Right lobe of liver (tissue), 6 donors: ENCODE data around the gene PRKAA1. TPM values are rescaled to one million over a fixed set of nuclear protein-coding genes. Genes with fewer than 3 reads are reported as not detected.
A peak's percentile ranks its signal among the peaks of the same experiment; 100 is the strongest.

Source experiments
- ATAC-seq, 4 donors: fragments of 200-7000 bp; cut with Tn5 transposase; one replicate each; pipeline ENCODE4 v1.9.1; 2020; ENCODE audit warnings: mild to moderate bottlenecking in 4 of 4, moderate library complexity in 4 of 4
- DNase-seq, 3 donors: peaks; one replicate each; pipeline ENCODE4 v3.0.0-alpha.2; 2020
- H3K27ac ChIP-seq, 3 donors: fragments of 200-600 bp; one replicate each; pipeline ENCODE4 v1.8.0; 2022
- H3K27me3 ChIP-seq, 2 donors: fragments of 200-600 bp; one replicate each; pipeline ENCODE4 v1.8.0; 2022
- H3K36me3 ChIP-seq, 4 donors: fragments of 200-600 bp; sonication (generic) in 1 of 4; one replicate each; pipeline versions ENCODE4 v1.5.1 to v1.8.0; 2017 to 2022; ENCODE audit warnings: control low read depth in 1 of 4
- H3K4me1 ChIP-seq, 4 donors: fragments of 200-600 bp; sonication (generic) in 1 of 4; one replicate each; pipeline versions ENCODE4 v1.5.1 to v1.8.0; 2017 to 2022; ENCODE audit warnings: control low read depth in 1 of 4
- H3K4me3 ChIP-seq, 3 donors: fragments of 200-600 bp; one replicate each; pipeline ENCODE4 v1.8.0; 2022
- H3K9me3 ChIP-seq, 4 donors: fragments of 200-600 bp; sonication (generic) in 1 of 4; one replicate each; pipeline versions ENCODE4 v1.5.1 to v1.8.0; 2017 to 2022; ENCODE audit warnings: control low read depth in 1 of 4
- CTCF ChIP-seq, 4 donors: fragments of 200-600 bp in 3 of 4; fragments of 450-650 bp in 1 of 4; IDR thresholded peaks; one replicate each; pipeline versions ENCODE4 v1.5.1 to v1.8.0; 2016 to 2022; ENCODE audit warnings: antibody characterized with exemption in 4 of 4, mild to moderate bottlenecking in 2 of 4
- POLR2A ChIP-seq: fragments of 450-650 bp; IDR thresholded peaks from one replicate; pipeline ENCODE4 v1.6.1; 2017; ENCODE audit warnings: antibody characterized with exemption, mild to moderate bottlenecking
- WGBS: methylation state at CpG from one replicate; pipeline ENCODE4 v1.1.6; 2018; ENCODE audit warnings: low coverage, low lambda C conversion rate; ENCODE audit not compliant: insufficient coverage; ENCODE audit errors: missing lambda C conversion rate; 5-methylcytosine and 5-hydroxymethylcytosine counted together
- intact Hi-C, 2 donors: fragments of 100-400 bp; cut with DNase I; formaldehyde crosslinking; loops; one replicate each; pipeline versions ENCODE4 v1.11.2 to v1.14.1; 2022
- total RNA-seq, 6 experiments: library from RNA; depleted of rRNA in 2 of 6; stranded (reverse); fragments of >200 nt in 2 of 6; fragmentation: NEBNext Ultra II Directional in 3 of 6; extraction: Animal tissue kit (Norgen Biotek cat#: 25700) in 3 of 6; gene quantifications; one replicate each; pipeline versions ENCODE4 v1.1.0 to v1.2.4, GENCODE V29; 2016 to 2023
- donor health status: DM: no; HTN: yes; CAD: no.
- donor health status: DM: no; HTN: no; CAD: no.
- donor health status: DM: no; HTN: no; CAD: no.
- donor health status: DM: no; HTN: yes; CAD: no.
- donor health status: DM: no; HTN: yes; CAD: no.

Gene PRKAA1
- total RNA-seq, 6 experiments from 2014 or later = 36.7 to 82.4 (median 69.9) TPM

DNA sequence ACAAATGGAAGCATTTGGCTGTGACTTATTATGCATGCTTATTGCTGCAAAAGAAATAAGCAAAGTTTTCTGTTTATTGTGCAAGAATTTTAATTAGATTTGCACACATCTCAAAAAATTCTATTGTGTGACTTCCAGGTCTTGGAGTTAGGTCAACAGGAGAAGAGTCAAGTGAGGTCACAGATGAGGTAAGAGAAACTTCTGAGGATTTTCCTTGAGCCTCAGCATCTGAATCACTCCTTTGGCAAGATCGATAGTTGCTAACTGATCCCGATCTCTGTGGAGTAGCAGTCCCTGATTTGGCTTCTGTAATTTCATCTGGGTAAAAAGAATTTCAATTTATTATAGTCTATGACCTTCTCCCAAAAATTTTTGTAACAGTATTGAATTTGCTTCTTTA is 35.5 kb downstream of the PRKAA1 start:
- Histone ChIP-seq H3K36me3 (peaks cover 8 to 58% (median 34%) of the 10 kb centered on the region in 4 donors), H3K27me3 (no peaks in the 10 kb centered on the region), H3K4me3 (no peak overlapping the region), H3K9me3 (no peaks in the 10 kb centered on the region), H3K4me1 (no peaks in the 10 kb centered on the region), H3K27ac (no peak overlapping the region)
- intact Hi-C loops = no loop called here
- WGBS = 92% methylated on average over 2 of the region's 2 CpGs
- ATAC-seq (no peak), DNase-seq (no peak)
- TF ChIP-seq POLR2A = no peak
- TF ChIP-seq CTCF (IDR thresholded peaks at IDR 0.05) = no peak

DNA sequence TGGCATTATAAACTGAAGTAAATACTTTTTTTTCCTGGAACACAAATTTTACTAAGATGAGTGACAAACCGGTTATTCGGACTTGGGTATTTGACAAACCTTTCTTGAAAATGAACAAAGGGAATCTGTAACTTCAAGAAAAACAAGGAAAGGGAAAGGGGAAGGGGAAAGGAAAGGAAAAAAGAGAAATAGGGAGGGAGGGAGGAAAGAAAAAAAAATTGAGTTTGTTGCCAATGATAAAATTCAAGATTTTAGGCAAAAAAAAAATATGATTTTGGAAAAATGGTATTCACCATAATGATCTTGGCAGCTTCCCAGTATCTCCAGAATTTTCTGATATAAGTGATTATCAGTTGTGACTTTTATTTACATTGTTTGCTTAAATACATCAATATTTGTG is 40.8 kb downstream of the PRKAA1 start:
- no peak overlapping the region for H3K27ac ChIP-seq
- no peak for DNase-seq
- H3K9me3 ChIP-seq = no peaks in the 10 kb centered on the region
- TF ChIP-seq CTCF (IDR thresholded peaks at IDR 0.05) (no peak), POLR2A (no peak)
- peaks cover 0 to 13% (median 7%) of the 10 kb centered on the region in 4 donors for H3K36me3 ChIP-seq
- H3K4me3 ChIP-seq = no peak overlapping the region
- ATAC-seq = no peak
- intact Hi-C loops = loop anchor here in 1 of 2 donors (5.0 kb wide), 1 partner anchor 75 kb away; no protein-coding TSS in a partner anchor
- H3K27me3 ChIP-seq = no peaks in the 10 kb centered on the region
- H3K4me1 ChIP-seq = peaks cover 0 to 8% (median 4%) of the 10 kb centered on the region in 4 donors
- WGBS = 97% methylated on average over 2 of the region's 2 CpGs

DNA sequence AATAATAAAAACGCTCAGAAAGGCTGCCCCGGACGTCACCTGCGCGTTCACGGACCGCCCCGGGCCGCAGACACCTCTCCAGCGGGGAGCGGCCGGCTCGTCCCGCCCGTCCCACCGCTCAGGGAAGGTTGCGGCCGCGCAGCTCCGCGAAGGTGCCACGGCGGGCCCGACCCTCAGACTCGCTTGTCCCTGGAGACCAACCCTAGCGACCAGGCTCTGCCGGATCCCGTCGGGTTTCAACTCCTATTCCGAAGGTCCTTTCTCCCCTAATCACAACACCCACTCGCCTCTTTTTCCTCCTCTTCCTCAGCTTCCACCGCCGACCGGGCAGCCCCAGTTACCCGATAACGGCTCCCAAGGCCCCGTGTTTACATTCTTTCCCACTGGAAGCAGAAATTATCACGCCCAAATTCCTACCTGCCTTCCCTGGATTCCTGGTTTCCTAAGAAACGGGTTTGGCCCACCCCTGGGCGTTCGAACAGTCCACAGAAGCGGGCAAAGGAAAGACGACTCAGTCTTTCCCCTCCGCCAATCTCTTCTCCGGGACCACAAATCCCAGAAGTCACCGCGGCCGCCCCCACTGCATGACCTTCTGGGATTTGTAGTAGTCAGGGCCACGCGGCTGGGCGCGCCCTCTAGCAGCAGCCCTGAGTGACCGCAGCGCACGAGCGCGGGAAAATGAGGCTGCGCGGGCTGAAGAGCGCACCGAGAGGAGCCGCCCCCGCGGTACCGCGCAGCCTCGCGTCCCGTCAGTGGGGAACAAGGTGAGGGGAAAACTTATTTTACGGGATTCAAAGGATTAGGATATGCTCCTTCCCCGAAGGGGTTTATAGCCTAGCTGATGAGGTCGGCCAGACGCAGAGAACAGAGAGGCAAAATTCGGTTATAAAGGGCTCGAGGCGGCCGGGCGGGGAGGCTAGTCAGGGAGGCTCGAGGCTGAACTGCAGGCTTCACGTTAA is 42.5 kb downstream of the PRKAA1 start, which contains the start of gene TTC33:
Gene TTC33, minus strand, starts transcription at position 555 of the 959 bp plus-strand sequence. CDS start 8,943 bp downstream, outside the sequence.
- no peaks in the 10 kb centered on the region for H3K27me3 ChIP-seq
- H3K36me3 ChIP-seq = no peaks in the 10 kb centered on the region
- peak within 1 kb of the TSS; percentile 66 to 85 (median 85) for H3K4me3 ChIP-seq
- ATAC-seq (peak; percentile 96 to 99 (median 97)), DNase-seq (peak; percentile 97)
- intact Hi-C loops = loop anchor here in 1 of 2 donors (5.0 kb wide), 1 partner anchor 77 kb away; no protein-coding TSS in a partner anchor
- TF ChIP-seq POLR2A (no peak), CTCF (IDR thresholded peaks at IDR 0.05) (peak; percentile 60 to 74 (median 68))
- no peaks in the 10 kb centered on the region for H3K9me3 ChIP-seq
- H3K27ac ChIP-seq = peak within 1 kb of the TSS; percentile 70 to 94 (median 89)
- peaks cover 0 to 8% (median 4%) of the 10 kb centered on the region in 4 donors for H3K4me1 ChIP-seq
- WGBS = 6% methylated on average over 46 of the region's 80 CpGs

GRCh38 chr5:40755093-40755406 is 43.1 kb downstream of the PRKAA1 start:
- TF ChIP-seq POLR2A = no peak
- peak; percentile 48 to 67 (median 64) for TF ChIP-seq CTCF (IDR thresholded peaks at IDR 0.05)
- Histone ChIP-seq H3K27me3 (no peaks in the 10 kb centered on the region), H3K4me1 (peaks cover 0 to 8% (median 4%) of the 10 kb centered on the region in 4 donors), H3K4me3 (peak overlapping the region; percentile 66 to 85 (median 85)), H3K36me3 (no peaks in the 10 kb centered on the region), H3K27ac (peak overlapping the region; percentile 70 to 94 (median 89)), H3K9me3 (no peaks in the 10 kb centered on the region)
- DNase-seq (peak; percentile 56 to 71 (median 66)), ATAC-seq (peak; percentile 74 to 88 (median 83))
- intact Hi-C loops = loop anchor here in 1 of 2 donors (5.0 kb wide), 1 partner anchor 77 kb away; no protein-coding TSS in a partner anchor
- 0% methylated on average over 11 of the region's 11 CpGs for WGBS
